Measurements from ENCODE around the gene SULT4A1.

The SULT4A1 gene

DNA sequence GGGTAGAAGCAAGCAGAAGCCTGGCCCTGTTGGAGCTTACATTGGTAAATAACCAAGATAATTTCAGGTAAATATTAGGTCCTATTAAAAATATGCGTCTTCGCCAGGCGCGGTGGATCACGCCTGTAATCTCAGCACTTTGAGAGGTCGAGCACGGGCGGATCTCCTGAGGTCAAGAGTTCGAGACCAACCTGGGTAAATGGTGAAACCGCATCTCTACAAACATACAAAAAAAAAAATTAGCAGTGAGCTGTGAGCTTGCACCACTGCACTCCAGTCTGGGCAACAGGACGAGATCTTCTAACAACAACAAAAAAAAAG lies 529 bp upstream of the SULT4A1 start:
- TF ChIP-seq CTCF (IDR thresholded peaks at IDR 0.05; ENCODE audit: borderline replicate concordance, extremely low read depth, low read length, poor library complexity, severe bottlenecking) (no peak), EZH2 (IDR thresholded peaks at IDR 0.05; ENCODE audit: borderline replicate concordance, low read depth, low read length, severe bottlenecking) (no peak)
- Histone ChIP-seq H3K4me2 (ENCODE audit: insufficient read depth, low read length) (no peak overlapping the region), H2AFZ (ENCODE audit: low read depth, low read length) (no peak overlapping the region)

GRCh38 chr22:43861529-43861928 lies 784 bp downstream of the SULT4A1 start:
- Histone ChIP-seq H3K27me3 (ENCODE audit: insufficient read depth, low read length, poor library complexity) (no peaks in the 10 kb centered on the region), H2AFZ (ENCODE audit: low read depth, low read length) (no peak overlapping the region), H3K79me2 (ENCODE audit: insufficient read depth, low read length) (no peaks in the 10 kb centered on the region), H3K4me3 (ENCODE audit: low read depth in 1 of 2, low read length in 2 of 2) (no peak overlapping the region), H3K4me2 (ENCODE audit: insufficient read depth, low read length) (no peak overlapping the region), H4K20me1 (ENCODE audit: insufficient read depth, low read length) (0 out of 2 replicates have a peak, but pooled peaks cover 4% of the 10 kb centered on the region), H3K9me3 (ENCODE audit: insufficient read depth, low read length, severe bottlenecking) (no peaks in the 10 kb centered on the region), H3K4me1 (ENCODE audit: insufficient read depth, low read length) (no peaks in the 10 kb centered on the region), H3K27ac (ENCODE audit: low read length) (no peak overlapping the region), H3K36me3 (ENCODE audit: insufficient read depth, low read length) (no peaks in the 10 kb centered on the region), H3K9ac (ENCODE audit: low read depth, low read length) (no peak overlapping the region)
- DNase-seq (no peak), ATAC-seq (ENCODE audit: insufficient read depth, low read depth) (no peak)
- TF ChIP-seq CTCF (IDR thresholded peaks at IDR 0.05; ENCODE audit: borderline replicate concordance, extremely low read depth, low read length, poor library complexity, severe bottlenecking) (no peak), EZH2 (IDR thresholded peaks at IDR 0.05; ENCODE audit: borderline replicate concordance, low read depth, low read length, severe bottlenecking) (no peak)

More for the DNA sequence above, 529 bp upstream of the SULT4A1 start:
- no peak overlapping the region for H3K9ac ChIP-seq (ENCODE audit: low read depth, low read length)
- H3K27ac ChIP-seq (ENCODE audit: low read length), result no peak overlapping the region
- H3K36me3 ChIP-seq (ENCODE audit: insufficient read depth, low read length), result no peaks in the 10 kb centered on the region
- no peaks in the 10 kb centered on the region for H3K9me3 ChIP-seq (ENCODE audit: insufficient read depth, low read length, severe bottlenecking)
- no peaks in the 10 kb centered on the region for H3K79me2 ChIP-seq (ENCODE audit: insufficient read depth, low read length)
- no peaks in the 10 kb centered on the region for H3K27me3 ChIP-seq (ENCODE audit: insufficient read depth, low read length, poor library complexity)
- no peak for DNase-seq
- no peaks in the 10 kb centered on the region for H3K4me1 ChIP-seq (ENCODE audit: insufficient read depth, low read length)
- no peak for ATAC-seq (ENCODE audit: insufficient read depth, low read depth)
- 0 out of 2 replicates have a peak, but pooled peaks cover 4% of the 10 kb centered on the region for H4K20me1 ChIP-seq (ENCODE audit: insufficient read depth, low read length)
- no peak overlapping the region for H3K4me3 ChIP-seq (ENCODE audit: low read depth in 1 of 2, low read length in 2 of 2)

GRCh38 chr22:43860831-43861230 lies 1.5 kb downstream of the SULT4A1 start:
- Histone ChIP-seq H3K36me3 (ENCODE audit: insufficient read depth, low read length) (no peaks in the 10 kb centered on the region), H3K27me3 (ENCODE audit: insufficient read depth, low read length, poor library complexity) (no peaks in the 10 kb centered on the region), H2AFZ (ENCODE audit: low read depth, low read length) (no peak overlapping the region), H4K20me1 (ENCODE audit: insufficient read depth, low read length) (0 out of 2 replicates have a peak, but pooled peaks cover 4% of the 10 kb centered on the region), H3K9ac (ENCODE audit: low read depth, low read length) (no peak overlapping the region), H3K9me3 (ENCODE audit: insufficient read depth, low read length, severe bottlenecking) (peaks cover 2% of the 10 kb centered on the region), H3K79me2 (ENCODE audit: insufficient read depth, low read length) (no peaks in the 10 kb centered on the region), H3K27ac (ENCODE audit: low read length) (no peak overlapping the region), H3K4me1 (ENCODE audit: insufficient read depth, low read length) (no peaks in the 10 kb centered on the region), H3K4me3 (ENCODE audit: low read depth in 1 of 2, low read length in 2 of 2) (no peak overlapping the region), H3K4me2 (ENCODE audit: insufficient read depth, low read length) (no peak overlapping the region)
- no peak for TF ChIP-seq EZH2 (IDR thresholded peaks at IDR 0.05; ENCODE audit: borderline replicate concordance, low read depth, low read length, severe bottlenecking)
- TF ChIP-seq CTCF (IDR thresholded peaks at IDR 0.05; ENCODE audit: borderline replicate concordance, extremely low read depth, low read length, poor library complexity, severe bottlenecking), result no peak
- no peak for DNase-seq
- no peak for ATAC-seq (ENCODE audit: insufficient read depth, low read depth)

GRCh38 chr22:43860126-43860525 lies 2.2 kb downstream of the SULT4A1 start:
- H2AFZ ChIP-seq (ENCODE audit: low read depth, low read length), result no peak overlapping the region
- H3K4me1 ChIP-seq (ENCODE audit: insufficient read depth, low read length), result no peaks in the 10 kb centered on the region
- H3K36me3 ChIP-seq (ENCODE audit: insufficient read depth, low read length), result no peaks in the 10 kb centered on the region
- H4K20me1 ChIP-seq (ENCODE audit: insufficient read depth, low read length), result 0 out of 2 replicates have a peak, but pooled peaks cover 4% of the 10 kb centered on the region
- no peak overlapping the region for H3K27ac ChIP-seq (ENCODE audit: low read length)
- no peak for ATAC-seq (ENCODE audit: insufficient read depth, low read depth)
- H3K9me3 ChIP-seq (ENCODE audit: insufficient read depth, low read length, severe bottlenecking), result peaks cover 2% of the 10 kb centered on the region
- TF ChIP-seq EZH2 (IDR thresholded peaks at IDR 0.05; ENCODE audit: borderline replicate concordance, low read depth, low read length, severe bottlenecking), result no peak
- TF ChIP-seq CTCF (IDR thresholded peaks at IDR 0.05; ENCODE audit: borderline replicate concordance, extremely low read depth, low read length, poor library complexity, severe bottlenecking), result no peak
- H3K9ac ChIP-seq (ENCODE audit: low read depth, low read length), result no peak overlapping the region
- H3K79me2 ChIP-seq (ENCODE audit: insufficient read depth, low read length), result no peaks in the 10 kb centered on the region
- no peak overlapping the region for H3K4me2 ChIP-seq (ENCODE audit: insufficient read depth, low read length)
- H3K4me3 ChIP-seq (ENCODE audit: low read depth in 1 of 2, low read length in 2 of 2), result no peak overlapping the region
- no peak for DNase-seq
- H3K27me3 ChIP-seq (ENCODE audit: insufficient read depth, low read length, poor library complexity), result no peaks in the 10 kb centered on the region

Data from DND-41 (cell line).